ENCODE measurements around the gene WDR46.

GRCh38 chr6:33330736-33331135 is 41.7 kb upstream of the WDR46 start:
- TF ChIP-seq CTCF (IDR thresholded peaks at IDR 0.05) (no peak), ZFX (IDR thresholded peaks at IDR 0.05; ENCODE audit: borderline replicate concordance) (no peak)
